ENCODE measurements around the gene DACH1.

DACH1 gene

DNA sequence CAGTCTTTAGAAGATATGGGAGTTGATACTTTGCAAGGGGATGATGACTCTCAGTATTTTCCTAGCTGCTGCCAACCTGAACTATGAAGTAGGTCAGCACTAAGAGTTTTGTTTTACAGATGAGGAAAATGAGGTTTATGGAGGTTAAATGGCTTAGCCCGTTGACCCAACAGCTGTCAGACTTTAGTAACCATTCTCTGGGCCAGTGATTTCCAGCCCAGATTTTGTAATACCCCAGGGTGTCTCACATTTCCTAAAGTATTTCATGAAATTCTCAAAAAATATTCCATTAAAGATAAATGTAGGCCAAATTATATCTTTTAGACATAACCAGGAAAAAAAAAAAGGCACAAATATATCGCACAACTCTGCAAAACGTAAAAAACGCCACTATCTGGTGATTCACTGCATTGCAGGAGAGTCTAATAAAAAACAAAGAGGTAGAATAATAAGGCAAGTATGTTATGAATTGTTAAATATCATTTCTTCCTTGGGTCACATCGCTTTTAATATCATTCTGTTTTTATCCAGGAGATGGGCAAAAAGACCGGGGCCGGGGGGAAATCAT lies 112.5 kb downstream of the DACH1 start:
- H3K4me3 ChIP-seq (replicated peaks; ENCODE audit: low read depth, low read length), result no peak overlapping the region
- no peak for DNase-seq (ENCODE audit: low read depth)
- TF ChIP-seq, protein P1, sequence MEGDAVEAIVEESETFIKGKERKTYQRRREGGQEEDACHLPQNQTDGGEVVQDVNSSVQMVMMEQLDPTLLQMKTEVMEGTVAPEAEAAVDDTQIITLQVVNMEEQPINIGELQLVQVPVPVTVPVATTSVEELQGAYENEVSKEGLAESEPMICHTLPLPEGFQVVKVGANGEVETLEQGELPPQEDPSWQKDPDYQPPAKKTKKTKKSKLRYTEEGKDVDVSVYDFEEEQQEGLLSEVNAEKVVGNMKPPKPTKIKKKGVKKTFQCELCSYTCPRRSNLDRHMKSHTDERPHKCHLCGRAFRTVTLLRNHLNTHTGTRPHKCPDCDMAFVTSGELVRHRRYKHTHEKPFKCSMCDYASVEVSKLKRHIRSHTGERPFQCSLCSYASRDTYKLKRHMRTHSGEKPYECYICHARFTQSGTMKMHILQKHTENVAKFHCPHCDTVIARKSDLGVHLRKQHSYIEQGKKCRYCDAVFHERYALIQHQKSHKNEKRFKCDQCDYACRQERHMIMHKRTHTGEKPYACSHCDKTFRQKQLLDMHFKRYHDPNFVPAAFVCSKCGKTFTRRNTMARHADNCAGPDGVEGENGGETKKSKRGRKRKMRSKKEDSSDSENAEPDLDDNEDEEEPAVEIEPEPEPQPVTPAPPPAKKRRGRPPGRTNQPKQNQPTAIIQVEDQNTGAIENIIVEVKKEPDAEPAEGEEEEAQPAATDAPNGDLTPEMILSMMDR (IDR thresholded peaks at IDR 0.05; ENCODE audit: low read length, missing control alignments), result no peak

DNA sequence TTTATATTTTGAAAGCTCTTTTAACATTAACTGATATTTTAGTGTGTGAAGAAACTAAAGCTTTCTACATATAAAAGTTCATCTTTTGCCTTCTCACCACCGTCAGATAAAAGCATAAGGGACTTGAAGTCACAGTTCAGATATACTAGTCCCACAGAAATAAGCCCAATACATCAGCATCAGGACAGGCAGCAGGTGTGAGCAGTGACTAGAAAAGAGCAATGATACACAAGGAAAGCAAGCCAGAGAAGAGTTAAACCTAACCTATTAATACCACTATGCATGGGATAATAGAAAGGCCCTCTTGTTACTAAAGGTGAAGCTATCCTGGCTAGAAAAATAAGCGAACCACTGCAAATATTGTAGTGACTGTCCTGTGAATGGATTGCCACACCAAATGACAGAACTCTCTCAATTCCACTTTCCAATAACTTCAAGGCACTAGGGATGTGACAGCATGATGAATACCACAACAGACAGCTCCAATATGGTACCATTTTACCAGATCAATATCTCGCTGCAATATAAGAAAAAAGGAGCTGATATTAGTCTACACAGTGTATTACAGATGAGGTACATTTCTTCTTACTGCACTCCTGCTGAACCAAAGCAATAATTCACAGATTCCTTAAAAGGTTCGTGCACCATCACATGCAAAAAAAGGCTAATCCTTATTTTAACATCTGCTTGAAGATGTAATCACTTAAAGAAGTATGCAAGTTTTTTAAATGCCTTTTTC lies 114.1 kb downstream of the DACH1 start:
- TF ChIP-seq, protein P1 (IDR thresholded peaks at IDR 0.05; ENCODE audit: low read length, missing control alignments), result no peak
- no peak for DNase-seq (ENCODE audit: low read depth)
- H3K4me3 ChIP-seq (replicated peaks; ENCODE audit: low read depth, low read length), result no peak overlapping the region

DNA sequence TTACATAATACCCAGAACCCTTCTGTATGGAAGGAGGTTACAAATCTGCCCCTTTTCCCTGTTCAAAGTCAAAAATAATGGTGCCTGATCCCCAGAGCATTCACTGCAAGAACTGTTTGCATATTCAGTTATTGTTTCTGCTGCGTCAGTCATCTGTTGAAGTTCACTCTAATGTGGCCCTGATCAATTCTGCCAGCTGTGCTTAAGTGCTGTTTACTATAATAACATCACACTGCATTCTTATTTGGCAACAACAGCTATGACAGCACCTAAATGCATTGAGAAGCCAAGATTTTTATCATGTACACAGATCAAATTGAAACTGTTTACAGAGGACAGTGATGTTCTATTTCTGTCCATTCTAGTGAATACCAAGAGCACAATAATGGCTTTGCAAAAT lies 115.9 kb downstream of the DACH1 start:
- TF ChIP-seq, protein P1 (IDR thresholded peaks at IDR 0.05; ENCODE audit: low read length, missing control alignments), result no peak
- DNase-seq (ENCODE audit: low read depth), result no peak

GRCh38 chr13:71730267-71730666 lies 136.7 kb downstream of the DACH1 start:
- TF ChIP-seq, protein P1 (IDR thresholded peaks at IDR 0.05; ENCODE audit: low read length, missing control alignments), result no peak
- H3K4me3 ChIP-seq (replicated peaks; ENCODE audit: low read depth, low read length), result no peak overlapping the region
- DNase-seq (ENCODE audit: low read depth), result no peak

More for the DNA sequence above, 115.9 kb downstream of the DACH1 start:
- H3K4me3 ChIP-seq (replicated peaks; ENCODE audit: low read depth, low read length), result no peak overlapping the region

DNA sequence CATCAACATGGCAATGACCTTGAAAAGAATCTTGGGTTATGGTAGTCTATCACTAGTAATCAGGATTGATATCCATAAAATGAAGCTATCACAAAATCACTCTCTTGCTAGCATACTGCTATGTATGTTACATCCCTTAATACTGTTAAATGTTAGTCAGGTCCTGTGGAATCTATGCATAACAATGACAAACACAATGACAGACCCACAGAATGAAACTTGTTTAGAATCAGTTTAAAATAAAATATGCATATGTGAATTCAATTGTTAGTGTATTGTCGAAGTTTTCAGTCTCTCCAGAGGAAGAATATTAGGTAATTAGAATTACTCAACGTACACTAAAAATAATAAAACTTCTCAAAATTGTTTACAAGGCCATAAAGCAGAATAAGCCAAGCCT lies 137.6 kb downstream of the DACH1 start:
- no peak overlapping the region for H3K4me3 ChIP-seq (replicated peaks; ENCODE audit: low read depth, low read length)
- TF ChIP-seq, protein P1 (IDR thresholded peaks at IDR 0.05; ENCODE audit: low read length, missing control alignments), result no peak
- no peak for DNase-seq (ENCODE audit: low read depth)

DNA sequence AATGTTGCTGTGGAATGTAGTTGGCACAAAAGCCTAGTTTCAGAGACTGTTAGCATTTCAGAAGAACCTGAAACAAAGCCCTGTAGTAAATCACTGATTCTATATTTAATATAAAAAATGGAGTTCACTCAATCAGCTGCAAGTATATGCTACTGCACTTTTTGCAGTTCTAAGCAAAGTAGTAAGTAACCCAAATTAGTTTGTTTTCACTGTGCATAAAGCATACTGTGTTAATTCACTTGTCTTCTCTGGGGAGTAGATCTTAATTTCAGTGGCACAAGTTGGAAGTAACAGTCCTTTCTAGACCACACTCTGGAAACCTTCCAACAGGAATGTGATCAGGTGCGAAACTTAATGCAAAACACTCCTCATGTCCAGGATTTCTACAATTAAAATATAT lies 139.3 kb downstream of the DACH1 start:
- no peak overlapping the region for H3K4me3 ChIP-seq (replicated peaks; ENCODE audit: low read depth, low read length)
- no peak for DNase-seq (ENCODE audit: low read depth)
- TF ChIP-seq, protein P1 (IDR thresholded peaks at IDR 0.05; ENCODE audit: low read length, missing control alignments), result no peak

DNA sequence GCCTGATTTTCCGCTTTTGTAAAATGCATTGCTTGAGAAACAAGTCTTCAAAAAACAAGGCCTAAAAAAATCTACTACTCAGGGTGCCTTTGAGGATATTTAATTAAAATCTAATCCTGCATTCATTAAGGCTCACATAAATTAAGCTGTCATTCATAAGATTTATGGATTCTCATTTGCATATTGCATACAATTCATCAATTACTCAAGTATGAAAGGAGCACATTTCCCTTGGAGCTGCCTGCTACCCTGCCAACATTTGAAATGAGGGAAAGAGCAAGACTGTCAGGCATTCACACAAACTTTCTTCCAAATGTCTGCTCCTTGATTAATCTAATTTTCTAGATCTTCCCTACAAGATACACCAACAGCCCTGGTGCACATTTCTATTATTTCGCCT lies 140.0 kb downstream of the DACH1 start:
- TF ChIP-seq, protein P1 (IDR thresholded peaks at IDR 0.05; ENCODE audit: low read length, missing control alignments), result no peak
- no peak overlapping the region for H3K4me3 ChIP-seq (replicated peaks; ENCODE audit: low read depth, low read length)
- no peak for DNase-seq (ENCODE audit: low read depth)

Data from fibroblast of pulmonary artery (primary cell).